Measurements from ENCODE around the gene PDRG1.

PDRG1 gene

DNA sequence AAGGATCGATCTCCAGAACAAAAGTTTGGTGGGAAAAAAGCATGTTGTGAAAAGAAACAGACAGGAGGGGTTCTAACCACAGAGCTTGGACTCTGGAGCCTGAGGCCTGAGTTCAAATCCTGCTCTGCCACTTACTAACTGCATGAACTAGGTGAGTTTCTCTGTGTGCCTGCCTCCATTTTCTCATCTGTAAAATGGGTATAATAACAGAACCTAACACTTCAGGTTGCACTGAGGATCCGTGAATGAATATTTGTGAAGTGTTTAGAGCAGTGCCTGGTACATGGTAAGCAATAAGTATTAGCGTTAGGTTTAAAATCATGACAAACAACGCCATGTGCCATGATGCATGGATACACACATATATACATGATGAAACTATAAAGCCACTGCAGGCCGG, 44.8 kb downstream of the PDRG1 start:
- H3K9me3 ChIP-seq (ENCODE audit: insufficient read depth, low read length), result no peaks in the 10 kb centered on the region
- no peaks in the 10 kb centered on the region for H3K36me3 ChIP-seq (ENCODE audit: insufficient read depth, insufficient read length, low read length)
- no peak for TF ChIP-seq YY1 (IDR thresholded peaks at IDR 0.05; ENCODE audit: insufficient read depth, insufficient read length)
- TF ChIP-seq ZNF274 (IDR thresholded peaks at IDR 0.05; ENCODE audit: low read depth, low read length), result no peak
- no peak for TF ChIP-seq SUZ12 (IDR thresholded peaks at IDR 0.05; ENCODE audit: extremely low read depth, insufficient read depth, insufficient read length)
- no peak overlapping the region for H3K9ac ChIP-seq (ENCODE audit: insufficient read length, low read depth)
- no peak overlapping the region for H3K4me3 ChIP-seq (ENCODE audit: insufficient read length, low read depth)
- no peaks in the 10 kb centered on the region for H3K27me3 ChIP-seq (ENCODE audit: insufficient read depth, insufficient read length)
- no peak for DNase-seq (ENCODE audit: low read depth, low spot score)
- H3K4me1 ChIP-seq (ENCODE audit: insufficient read depth, insufficient read length), result peaks cover 7% of the 10 kb centered on the region

DNA sequence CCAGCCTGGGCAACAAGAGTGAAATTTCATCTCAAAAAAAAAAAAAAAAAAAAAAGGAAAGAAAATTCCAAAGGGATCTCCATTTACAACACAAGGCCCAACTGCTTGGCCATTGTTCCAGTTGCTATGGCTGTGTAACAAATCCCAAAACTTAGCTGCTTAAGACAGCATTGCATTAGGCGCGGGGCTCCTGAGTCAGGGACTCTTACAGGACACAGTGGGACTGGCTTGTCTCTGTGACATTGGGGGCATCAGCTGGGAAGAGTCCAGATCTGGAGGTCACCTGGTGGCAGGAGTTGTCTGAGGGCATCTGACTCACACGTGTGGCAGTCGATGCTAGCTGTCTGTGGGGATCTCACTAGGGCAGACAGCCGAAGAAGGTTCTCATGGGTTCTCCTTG, 45.8 kb downstream of the PDRG1 start:
- Histone ChIP-seq H3K9me3 (ENCODE audit: insufficient read depth, low read length) (no peaks in the 10 kb centered on the region), H3K9ac (ENCODE audit: insufficient read length, low read depth) (no peak overlapping the region), H3K4me3 (ENCODE audit: insufficient read length, low read depth) (no peak overlapping the region), H3K36me3 (ENCODE audit: insufficient read depth, insufficient read length, low read length) (no peaks in the 10 kb centered on the region), H3K27me3 (ENCODE audit: insufficient read depth, insufficient read length) (no peaks in the 10 kb centered on the region), H3K4me1 (ENCODE audit: insufficient read depth, insufficient read length) (peaks cover 2% of the 10 kb centered on the region)
- TF ChIP-seq YY1 (IDR thresholded peaks at IDR 0.05; ENCODE audit: insufficient read depth, insufficient read length) (no peak), SUZ12 (IDR thresholded peaks at IDR 0.05; ENCODE audit: extremely low read depth, insufficient read depth, insufficient read length) (no peak), ZNF274 (IDR thresholded peaks at IDR 0.05; ENCODE audit: low read depth, low read length) (no peak)
- DNase-seq (ENCODE audit: low read depth, low spot score), result peak; percentile 78

DNA sequence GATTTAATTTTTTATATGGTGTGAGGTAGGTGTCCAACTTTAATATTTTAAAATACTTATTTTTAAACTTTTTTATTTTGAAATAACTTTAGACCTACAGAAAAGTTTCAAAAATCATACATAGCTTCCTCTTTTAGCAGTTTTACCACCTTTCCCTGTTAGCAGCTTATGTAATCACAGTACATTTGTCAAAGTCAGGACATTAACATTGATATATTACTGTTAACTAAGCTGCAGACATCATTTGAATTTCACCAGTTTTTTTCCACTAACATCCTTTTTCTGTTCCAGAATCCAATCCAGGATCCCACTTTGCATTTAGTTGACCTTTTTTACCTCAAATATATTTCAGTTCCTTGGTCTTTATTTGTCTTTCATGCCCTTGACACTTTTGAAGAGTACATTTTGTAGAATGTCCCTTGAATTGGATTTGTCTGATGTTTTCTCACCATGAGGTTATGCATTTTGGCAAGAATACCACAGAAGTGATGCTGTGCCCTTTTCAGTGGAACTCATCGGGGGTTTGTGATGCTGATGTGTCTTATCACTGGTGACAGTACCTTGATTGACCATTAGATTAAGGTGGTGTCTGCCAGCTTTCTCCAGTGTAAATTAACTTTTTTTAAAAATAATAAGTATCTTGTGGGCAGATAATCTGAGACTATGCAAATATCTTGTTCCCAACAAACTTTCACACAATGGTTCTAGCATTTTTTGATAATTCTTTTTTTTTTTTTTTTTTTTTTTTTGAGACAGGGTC, 48.0 kb downstream of the PDRG1 start:
- no peak for DNase-seq (ENCODE audit: low read depth, low spot score)
- TF ChIP-seq ZNF274 (IDR thresholded peaks at IDR 0.05; ENCODE audit: low read depth, low read length), result no peak
- no peak for TF ChIP-seq YY1 (IDR thresholded peaks at IDR 0.05; ENCODE audit: insufficient read depth, insufficient read length)
- TF ChIP-seq SUZ12 (IDR thresholded peaks at IDR 0.05; ENCODE audit: extremely low read depth, insufficient read depth, insufficient read length), result no peak

DNA sequence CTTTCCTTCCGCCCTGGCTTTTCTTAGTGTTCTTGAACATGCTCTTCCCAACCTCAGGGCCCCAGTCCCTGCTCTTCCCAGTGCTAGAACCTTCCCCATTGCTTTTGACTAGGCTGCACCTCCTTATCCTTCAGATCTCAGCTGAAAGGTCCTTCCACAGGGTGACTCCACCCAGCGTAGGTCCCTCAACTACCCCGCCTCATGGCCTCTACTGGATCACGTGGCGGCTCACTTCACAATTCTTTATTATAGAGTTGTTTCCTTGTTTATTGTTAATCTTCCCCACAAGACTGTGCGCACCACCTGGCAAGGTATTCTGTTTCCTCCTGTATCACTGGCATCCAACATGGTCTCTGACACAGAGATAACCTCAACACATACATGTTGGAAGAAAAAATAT, 50.2 kb downstream of the PDRG1 start:
- no peak for TF ChIP-seq YY1 (IDR thresholded peaks at IDR 0.05; ENCODE audit: insufficient read depth, insufficient read length)
- TF ChIP-seq ZNF274 (IDR thresholded peaks at IDR 0.05; ENCODE audit: low read depth, low read length), result no peak
- no peak for TF ChIP-seq SUZ12 (IDR thresholded peaks at IDR 0.05; ENCODE audit: extremely low read depth, insufficient read depth, insufficient read length)
- Histone ChIP-seq H3K27me3 (ENCODE audit: insufficient read depth, insufficient read length) (no peaks in the 10 kb centered on the region), H3K9ac (ENCODE audit: insufficient read length, low read depth) (no peak overlapping the region), H3K4me1 (ENCODE audit: insufficient read depth, insufficient read length) (peaks cover 2% of the 10 kb centered on the region), H3K9me3 (ENCODE audit: insufficient read depth, low read length) (no peaks in the 10 kb centered on the region), H3K36me3 (ENCODE audit: insufficient read depth, insufficient read length, low read length) (no peaks in the 10 kb centered on the region), H3K4me3 (ENCODE audit: insufficient read length, low read depth) (no peak overlapping the region)
- no peak for DNase-seq (ENCODE audit: low read depth, low spot score)

More for the DNA sequence above, 48.0 kb downstream of the PDRG1 start:
- H3K9ac ChIP-seq (ENCODE audit: insufficient read length, low read depth), result no peak overlapping the region
- no peaks in the 10 kb centered on the region for H3K36me3 ChIP-seq (ENCODE audit: insufficient read depth, insufficient read length, low read length)
- H3K4me3 ChIP-seq (ENCODE audit: insufficient read length, low read depth), result no peak overlapping the region
- no peaks in the 10 kb centered on the region for H3K9me3 ChIP-seq (ENCODE audit: insufficient read depth, low read length)
- H3K27me3 ChIP-seq (ENCODE audit: insufficient read depth, insufficient read length), result no peaks in the 10 kb centered on the region
- peaks cover 2% of the 10 kb centered on the region for H3K4me1 ChIP-seq (ENCODE audit: insufficient read depth, insufficient read length)

DNA sequence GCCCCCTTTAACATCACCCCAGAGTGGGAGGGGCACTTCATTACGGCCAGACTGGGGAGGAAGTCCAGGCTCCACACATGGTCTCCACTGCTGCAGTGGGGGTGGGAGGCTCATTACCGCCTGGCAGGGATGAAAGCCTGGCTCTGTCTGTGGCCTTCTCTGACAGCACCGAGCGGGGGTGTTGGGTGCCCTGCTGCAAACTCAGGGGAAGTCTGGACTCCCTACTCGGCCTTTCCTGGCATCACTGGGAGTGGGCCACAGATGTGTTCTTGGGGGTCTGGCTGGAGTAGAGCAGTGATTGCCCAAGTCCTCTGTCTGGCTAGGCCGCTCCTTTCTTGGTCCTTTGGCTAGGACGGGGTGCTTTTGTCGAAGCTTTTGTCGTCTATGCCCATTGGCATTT, 54.3 kb downstream of the PDRG1 start:
- Histone ChIP-seq H3K4me1 (ENCODE audit: insufficient read depth, insufficient read length) (no peaks in the 10 kb centered on the region), H3K9me3 (ENCODE audit: insufficient read depth, low read length) (no peaks in the 10 kb centered on the region), H3K27me3 (ENCODE audit: insufficient read depth, insufficient read length) (no peaks in the 10 kb centered on the region), H3K36me3 (ENCODE audit: insufficient read depth, insufficient read length, low read length) (no peaks in the 10 kb centered on the region), H3K4me3 (ENCODE audit: insufficient read length, low read depth) (no peak overlapping the region), H3K9ac (ENCODE audit: insufficient read length, low read depth) (no peak overlapping the region)
- DNase-seq (ENCODE audit: low read depth, low spot score), result no peak
- no peak for TF ChIP-seq ZNF274 (IDR thresholded peaks at IDR 0.05; ENCODE audit: low read depth, low read length)
- no peak for TF ChIP-seq SUZ12 (IDR thresholded peaks at IDR 0.05; ENCODE audit: extremely low read depth, insufficient read depth, insufficient read length)
- no peak for TF ChIP-seq YY1 (IDR thresholded peaks at IDR 0.05; ENCODE audit: insufficient read depth, insufficient read length)

DNA sequence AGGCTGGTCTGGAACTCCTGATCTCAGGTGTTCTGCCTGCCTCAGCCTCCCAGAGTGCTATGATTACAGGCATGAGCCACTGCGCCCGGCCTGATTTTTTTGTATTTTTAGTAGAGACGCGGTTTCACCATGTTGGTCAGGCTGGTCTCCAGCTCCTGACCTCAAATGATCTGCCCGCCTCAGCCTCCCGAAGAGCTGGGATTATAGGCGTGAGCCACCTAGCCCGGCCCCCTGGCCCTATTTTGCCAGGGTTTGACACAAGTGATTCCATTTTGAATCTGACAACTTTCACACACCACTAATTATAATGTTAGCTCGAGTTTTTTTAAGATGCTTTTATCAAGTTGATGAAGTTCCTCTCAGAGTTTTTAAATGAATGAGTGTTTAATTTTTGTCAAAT, 55.8 kb downstream of the PDRG1 start:
- H3K27me3 ChIP-seq (ENCODE audit: insufficient read depth, insufficient read length), result no peaks in the 10 kb centered on the region
- no peaks in the 10 kb centered on the region for H3K9me3 ChIP-seq (ENCODE audit: insufficient read depth, low read length)
- H3K4me3 ChIP-seq (ENCODE audit: insufficient read length, low read depth), result no peak overlapping the region
- H3K4me1 ChIP-seq (ENCODE audit: insufficient read depth, insufficient read length), result no peaks in the 10 kb centered on the region
- no peak for TF ChIP-seq SUZ12 (IDR thresholded peaks at IDR 0.05; ENCODE audit: extremely low read depth, insufficient read depth, insufficient read length)
- no peak for DNase-seq (ENCODE audit: low read depth, low spot score)
- no peak overlapping the region for H3K9ac ChIP-seq (ENCODE audit: insufficient read length, low read depth)
- no peaks in the 10 kb centered on the region for H3K36me3 ChIP-seq (ENCODE audit: insufficient read depth, insufficient read length, low read length)

DNA sequence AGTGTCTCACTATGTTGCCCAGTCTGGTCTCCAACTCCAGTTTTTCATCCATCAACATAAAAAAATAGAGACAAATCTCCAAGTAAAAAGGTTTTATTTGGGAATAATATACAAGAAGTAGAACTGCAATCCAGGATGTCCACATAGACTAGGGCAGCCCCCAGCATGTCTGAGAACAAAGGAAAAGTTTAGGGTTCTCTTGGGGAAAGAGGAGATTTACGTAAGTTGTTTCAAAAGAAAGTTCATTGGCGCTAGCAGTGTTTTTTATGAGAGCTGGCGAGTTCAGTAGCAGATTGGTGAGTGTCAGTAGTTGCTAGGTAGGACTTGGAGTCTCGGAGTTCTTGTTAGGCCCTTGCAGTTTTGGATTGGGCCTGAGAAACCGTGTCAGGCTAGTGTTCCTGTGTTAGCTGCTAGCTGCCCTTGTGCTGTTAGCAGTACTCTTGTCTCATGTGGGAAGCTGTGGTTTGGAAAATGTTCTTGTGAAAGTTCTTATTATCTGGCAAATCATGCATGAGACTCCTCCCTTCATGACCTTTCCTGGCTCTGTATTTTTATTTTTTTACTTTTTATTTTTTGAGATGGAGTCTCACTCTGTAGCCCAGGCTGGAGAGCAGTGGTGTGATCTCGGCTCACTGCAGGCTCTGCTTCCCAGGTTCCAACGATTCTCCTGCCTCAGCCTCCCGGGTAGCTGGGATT, 56.7 kb downstream of the PDRG1 start:
- Histone ChIP-seq H3K9me3 (ENCODE audit: insufficient read depth, low read length) (no peaks in the 10 kb centered on the region), H3K4me1 (ENCODE audit: insufficient read depth, insufficient read length) (no peaks in the 10 kb centered on the region), H3K9ac (ENCODE audit: insufficient read length, low read depth) (no peak overlapping the region), H3K36me3 (ENCODE audit: insufficient read depth, insufficient read length, low read length) (no peaks in the 10 kb centered on the region), H3K4me3 (ENCODE audit: insufficient read length, low read depth) (no peak overlapping the region), H3K27me3 (ENCODE audit: insufficient read depth, insufficient read length) (no peaks in the 10 kb centered on the region)
- DNase-seq (ENCODE audit: low read depth, low spot score), result no peak
- TF ChIP-seq ZNF274 (IDR thresholded peaks at IDR 0.05; ENCODE audit: low read depth, low read length) (no peak), SUZ12 (IDR thresholded peaks at IDR 0.05; ENCODE audit: extremely low read depth, insufficient read depth, insufficient read length) (no peak), YY1 (IDR thresholded peaks at IDR 0.05; ENCODE audit: insufficient read depth, insufficient read length) (no peak)

Data from NT2/D1 (cell line).